Central memory CD8-positive, alpha-beta T cell (primary cell): ENCODE data around the gene OPTN.

ENCODE experiments used
- ATAC-seq: fragments of 150-1000 bp; cut with Tn5 transposase; replicated peaks from 2 replicates; pipeline ENCODE4 v1.10.0; 2022; ENCODE audit warnings: mild to moderate bottlenecking, moderate FRiP score, moderate number of reproducible peaks; ENCODE audit not compliant: poor library complexity, severe bottlenecking; ENCODE audit errors: extremely low read depth
- DNase-seq, 2 donors: peaks; one replicate each; pipeline ENCODE4 v3.0.0; 2021; ENCODE audit warnings: low spot score in 2 of 2
- H3K27ac Mint-ChIP-seq: one replicate; pipeline ENCODE4 v1.8.0; 2022; ENCODE audit warnings: low read depth, mild to moderate bottlenecking, moderate library complexity, mixed read lengths
- H3K27me3 Mint-ChIP-seq: one replicate; pipeline ENCODE4 v1.8.0; 2022; ENCODE audit warnings: mixed read lengths
- H3K36me3 Mint-ChIP-seq: one replicate; pipeline ENCODE4 v1.8.0; 2022; ENCODE audit warnings: mild to moderate bottlenecking, moderate library complexity, mixed read lengths; ENCODE audit not compliant: insufficient read depth
- H3K4me1 Mint-ChIP-seq: one replicate; pipeline ENCODE4 v1.8.0; 2022; ENCODE audit warnings: mixed read lengths
- H3K4me3 Mint-ChIP-seq: one replicate; pipeline ENCODE4 v1.8.0; 2022; ENCODE audit warnings: mild to moderate bottlenecking, moderate library complexity, mixed read lengths
- H3K9me3 Mint-ChIP-seq: one replicate; pipeline ENCODE4 v1.8.0; 2022; ENCODE audit warnings: mixed read lengths

OPTN gene

DNA sequence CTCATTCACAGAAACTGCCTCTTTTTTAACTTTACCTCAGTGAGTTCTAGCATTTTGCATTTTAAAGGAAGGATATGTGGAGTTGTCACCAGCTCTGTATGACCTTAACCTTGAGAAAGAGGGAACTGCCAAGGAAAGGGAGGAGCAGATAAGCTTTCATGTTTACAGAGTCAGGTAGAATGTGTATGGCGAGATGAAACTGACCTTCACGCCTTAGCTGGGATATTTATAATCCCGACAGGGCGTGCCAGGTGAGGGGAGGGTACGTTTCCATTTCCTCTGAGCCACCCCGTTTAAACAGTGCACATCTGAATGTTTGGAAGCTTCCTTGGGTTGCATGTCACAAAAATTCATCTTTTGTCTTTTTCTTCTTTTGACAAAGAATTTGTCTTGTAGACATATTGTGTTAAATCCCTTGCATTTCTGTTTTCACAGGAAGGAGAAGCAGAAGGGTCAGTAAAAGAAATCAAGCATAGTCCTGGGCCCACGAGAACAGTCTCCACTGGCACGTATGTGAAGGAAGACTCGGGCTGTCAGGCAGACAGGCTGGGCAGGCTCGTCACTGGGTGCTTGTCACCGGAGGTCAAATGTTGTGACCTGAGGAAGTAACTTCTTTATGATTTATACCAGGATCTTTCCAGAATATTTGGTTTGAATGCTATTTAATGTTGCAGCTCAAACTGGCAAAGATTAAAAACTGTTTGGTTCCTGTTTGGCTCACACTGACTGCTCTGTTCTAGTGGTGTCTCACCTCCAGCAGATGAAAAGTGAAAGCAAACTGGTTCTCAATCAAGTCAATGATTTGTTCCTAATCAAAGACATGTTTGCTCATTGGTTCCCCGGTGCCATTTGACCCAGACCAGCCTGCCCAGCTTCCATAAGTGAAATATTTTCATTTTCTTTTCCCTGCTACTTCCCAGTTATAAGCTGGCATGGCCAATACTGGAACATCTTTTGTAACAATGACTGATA lies 16.2 kb downstream of the OPTN start:
- Mint-ChIP-seq H3K27ac (peak overlapping the region; percentile 88), H3K4me1 (peaks cover 45% of the 10 kb centered on the region), H3K27me3 (no peaks in the 10 kb centered on the region), H3K36me3 (peaks cover 73% of the 10 kb centered on the region), H3K4me3 (peak overlapping the region; percentile 59), H3K9me3 (no peaks in the 10 kb centered on the region)
- ATAC-seq (peak; percentile 90), DNase-seq (no peak)

DNA sequence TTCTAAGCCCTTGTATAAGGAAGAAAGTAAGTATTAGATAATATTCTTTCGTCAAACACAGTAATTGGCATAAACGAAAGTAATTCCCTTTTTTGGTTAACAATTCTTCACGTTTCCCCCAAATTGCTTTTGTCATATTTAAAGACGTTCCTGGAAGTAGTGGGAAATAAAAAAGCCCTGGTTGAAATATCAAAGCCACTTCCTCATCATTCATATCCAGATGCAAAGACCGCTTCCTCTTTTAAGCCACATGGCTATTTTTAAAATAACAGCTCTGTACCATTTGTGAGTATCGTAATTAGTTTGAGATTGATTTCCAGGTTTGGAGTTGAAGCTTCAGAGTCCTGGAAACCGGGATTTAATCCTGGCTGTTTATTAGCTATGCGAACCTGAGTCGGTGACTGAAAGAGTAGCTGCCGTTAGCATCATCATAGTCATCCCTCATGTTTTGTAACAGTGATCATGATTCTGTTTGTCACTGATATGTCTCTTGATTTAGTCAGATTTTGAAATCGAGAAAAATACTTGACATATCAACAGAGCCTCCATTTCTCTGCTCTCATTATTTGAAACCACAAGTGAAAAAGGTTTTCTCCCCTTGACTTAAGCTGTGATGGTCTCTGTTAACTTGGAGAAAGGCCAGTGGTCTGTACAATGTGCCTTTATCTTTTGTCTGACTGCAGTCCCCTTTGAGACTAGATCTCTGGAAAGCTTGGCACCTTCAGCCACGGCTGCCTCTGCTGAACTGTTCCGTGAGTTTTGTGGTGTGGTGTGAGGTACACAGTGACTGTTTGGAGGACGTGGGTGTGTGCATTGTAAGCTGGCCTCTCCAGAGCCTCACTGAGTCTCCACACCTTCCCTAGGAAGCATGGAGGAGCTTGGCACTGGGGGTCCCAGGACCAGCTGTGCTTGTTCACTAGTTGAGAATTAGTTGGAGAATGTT lies 18.1 kb downstream of the OPTN start:
- H3K36me3 Mint-ChIP-seq: peaks cover 79% of the 10 kb centered on the region

DNA sequence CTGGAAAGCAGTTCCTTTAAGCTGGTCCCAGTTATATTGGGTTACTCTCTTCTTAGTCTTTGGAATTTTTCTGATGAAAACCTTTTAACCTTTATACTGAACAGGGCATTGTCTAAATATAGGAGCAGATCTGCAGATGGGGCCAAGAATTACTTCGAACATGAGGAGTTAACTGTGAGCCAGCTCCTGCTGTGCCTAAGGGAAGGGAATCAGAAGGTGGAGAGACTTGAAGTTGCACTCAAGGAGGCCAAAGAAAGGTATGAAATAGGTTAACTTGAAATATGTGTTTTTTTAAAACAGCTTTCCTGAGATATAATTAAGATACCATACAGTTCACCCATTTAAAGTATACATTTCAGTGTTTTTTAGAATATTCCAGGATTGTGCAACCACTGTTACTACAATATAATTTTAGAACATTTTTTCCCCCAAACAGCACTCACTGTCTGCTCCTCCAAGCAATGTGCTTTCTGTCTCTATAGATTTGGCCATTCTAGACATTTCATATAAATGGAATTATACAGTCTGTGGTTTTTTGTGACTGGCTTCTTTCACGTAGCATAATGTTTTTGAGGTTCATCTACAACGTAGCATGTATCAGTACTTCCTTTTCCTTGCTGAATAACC lies 18.9 kb downstream of the OPTN start:
- H3K36me3 Mint-ChIP-seq: peaks cover 80% of the 10 kb centered on the region
- no peaks in the 10 kb centered on the region for H3K27me3 Mint-ChIP-seq
- ATAC-seq: no peak
- no peaks in the 10 kb centered on the region for H3K9me3 Mint-ChIP-seq
- H3K27ac Mint-ChIP-seq: peak overlapping the region; percentile 86
- DNase-seq: no peak
- H3K4me1 Mint-ChIP-seq: peaks cover 59% of the 10 kb centered on the region
- no peak overlapping the region for H3K4me3 Mint-ChIP-seq

More for the DNA sequence above, 18.1 kb downstream of the OPTN start:
- H3K9me3 Mint-ChIP-seq: no peaks in the 10 kb centered on the region
- H3K27me3 Mint-ChIP-seq: no peaks in the 10 kb centered on the region
- peak overlapping the region; percentile 86 for H3K27ac Mint-ChIP-seq
- DNase-seq (no peak), ATAC-seq (no peak)
- H3K4me1 Mint-ChIP-seq: peaks cover 51% of the 10 kb centered on the region
- peak overlapping the region; percentile 54 for H3K4me3 Mint-ChIP-seq

DNA sequence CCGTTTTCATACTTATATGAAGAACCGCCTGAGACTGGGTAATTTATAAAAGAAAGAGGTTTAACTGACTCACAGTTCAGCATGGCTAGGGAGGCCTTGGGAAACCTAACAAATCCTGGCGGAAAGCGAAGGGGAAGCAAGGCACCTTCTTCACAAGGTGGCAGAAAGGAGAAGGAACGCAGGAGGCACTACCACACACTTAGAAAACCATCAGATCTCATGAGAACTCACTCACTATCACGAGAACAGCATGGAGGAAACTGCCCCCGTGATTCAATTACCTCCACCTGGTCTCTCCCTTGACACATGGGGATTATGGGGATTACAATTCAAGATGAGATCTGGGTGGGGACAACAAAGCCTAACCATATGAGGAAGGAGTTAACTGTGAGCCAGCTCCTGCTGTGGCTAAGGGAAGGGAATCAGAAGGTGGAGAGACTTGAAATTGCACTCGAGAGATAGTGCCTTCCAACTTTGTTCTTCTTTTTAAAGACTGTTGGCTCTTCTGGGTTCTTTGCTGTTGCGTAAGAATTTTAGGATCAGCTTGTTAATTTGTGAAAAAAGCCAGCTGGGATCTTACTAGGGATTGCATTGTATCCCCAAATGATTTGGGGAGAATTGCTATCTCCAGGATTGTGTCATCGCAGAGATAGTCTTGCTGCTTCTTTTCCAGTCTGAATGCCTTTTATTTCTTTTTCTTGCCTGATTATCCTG lies 21.0 kb downstream of the OPTN start:
- Mint-ChIP-seq H3K4me3 (no peak overlapping the region), H3K9me3 (no peaks in the 10 kb centered on the region), H3K4me1 (peaks cover 53% of the 10 kb centered on the region), H3K27ac (peak overlapping the region; percentile 29), H3K27me3 (no peaks in the 10 kb centered on the region), H3K36me3 (peaks cover 90% of the 10 kb centered on the region)
- DNase-seq (no peak), ATAC-seq (no peak)

DNA sequence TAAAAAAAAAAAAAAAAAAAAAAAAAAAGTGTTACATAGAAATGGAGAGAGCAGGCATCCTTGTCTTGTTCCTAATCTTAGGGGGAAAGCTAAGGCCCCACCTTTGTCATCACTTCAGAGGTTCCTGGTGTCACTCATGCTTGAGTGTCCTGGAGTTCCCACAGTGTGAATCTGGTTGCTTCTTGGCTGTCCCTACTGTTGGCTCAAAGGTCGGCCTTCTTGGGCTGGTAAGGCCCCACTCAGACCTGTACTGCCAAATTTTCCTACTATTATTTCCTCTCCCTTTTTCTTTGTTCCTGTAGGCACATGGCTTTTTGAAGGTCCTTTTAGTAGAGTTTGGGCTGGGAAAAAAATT lies 21.5 kb downstream of the OPTN start:
- Mint-ChIP-seq H3K9me3 (no peaks in the 10 kb centered on the region), H3K36me3 (peaks cover 88% of the 10 kb centered on the region), H3K4me1 (peaks cover 48% of the 10 kb centered on the region), H3K27ac (no peak overlapping the region), H3K27me3 (no peaks in the 10 kb centered on the region), H3K4me3 (no peak overlapping the region)
- ATAC-seq (no peak), DNase-seq (no peak)

DNA sequence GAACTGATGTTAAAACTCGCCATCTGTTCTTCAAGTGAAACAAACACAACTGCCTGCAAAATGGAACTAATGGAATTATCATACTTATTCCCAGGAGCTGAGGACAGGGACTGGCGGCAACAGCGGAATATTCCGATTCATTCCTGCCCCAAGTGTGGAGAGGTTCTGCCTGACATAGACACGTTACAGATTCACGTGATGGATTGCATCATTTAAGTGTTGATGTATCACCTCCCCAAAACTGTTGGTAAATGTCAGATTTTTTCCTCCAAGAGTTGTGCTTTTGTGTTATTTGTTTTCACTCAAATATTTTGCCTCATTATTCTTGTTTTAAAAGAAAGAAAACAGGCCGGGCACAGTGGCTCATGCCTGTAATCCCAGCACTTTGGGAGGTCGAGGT lies 36.7 kb downstream of the OPTN start:
- Mint-ChIP-seq H3K27ac (peak overlapping the region; percentile 41), H3K27me3 (no peaks in the 10 kb centered on the region), H3K4me3 (no peak overlapping the region), H3K4me1 (no peaks in the 10 kb centered on the region), H3K9me3 (no peaks in the 10 kb centered on the region), H3K36me3 (peaks cover 69% of the 10 kb centered on the region)
- ATAC-seq (no peak), DNase-seq (no peak)

DNA sequence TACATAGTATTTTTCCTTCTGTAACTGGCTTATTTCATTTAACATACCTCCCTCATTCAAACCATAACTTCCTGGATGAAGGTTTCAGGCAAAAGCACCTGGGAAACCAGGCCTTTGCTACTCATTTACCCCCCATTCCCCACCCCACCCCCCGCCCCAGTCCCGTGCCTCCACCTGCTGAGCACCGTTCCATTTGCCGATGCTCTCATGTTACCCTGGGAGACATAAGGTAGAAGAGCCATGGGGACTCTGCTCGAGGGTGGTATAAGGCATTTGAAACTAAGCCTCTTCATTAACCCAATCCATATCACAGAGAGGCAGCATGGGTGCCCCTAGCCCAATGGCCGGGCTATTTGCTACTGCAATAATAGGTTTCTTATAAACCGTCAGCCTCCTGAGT lies 39.2 kb downstream of the OPTN start:
- Mint-ChIP-seq H3K4me3 (no peak overlapping the region), H3K27ac (no peak overlapping the region), H3K36me3 (peaks cover 52% of the 10 kb centered on the region), H3K4me1 (no peaks in the 10 kb centered on the region), H3K27me3 (no peaks in the 10 kb centered on the region), H3K9me3 (peaks cover under 1% of the 10 kb centered on the region)
- no peak for ATAC-seq
- no peak for DNase-seq

DNA sequence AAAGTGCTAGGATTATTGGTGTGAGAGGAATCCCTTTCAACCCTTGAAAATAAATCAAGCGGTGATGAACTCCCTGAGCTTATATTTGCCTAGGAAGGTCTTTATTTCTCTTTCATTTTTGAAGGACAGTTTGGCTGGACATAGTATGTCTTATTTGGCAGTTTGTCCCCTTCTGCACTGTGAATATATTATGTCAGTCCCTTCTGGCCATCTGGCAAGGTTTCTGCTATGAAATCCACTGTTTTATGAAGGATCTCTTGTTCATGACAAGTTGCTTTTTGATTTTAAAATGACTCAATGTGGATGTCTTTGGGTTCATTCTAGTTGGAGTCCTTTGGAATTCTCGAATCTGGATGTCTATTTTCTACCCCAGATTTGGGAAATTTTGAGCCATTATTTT lies 39.7 kb downstream of the OPTN start:
- Mint-ChIP-seq H3K27me3 (no peaks in the 10 kb centered on the region), H3K27ac (no peak overlapping the region), H3K36me3 (peaks cover 48% of the 10 kb centered on the region), H3K4me1 (no peaks in the 10 kb centered on the region), H3K4me3 (no peak overlapping the region), H3K9me3 (peaks cover 6% of the 10 kb centered on the region)
- DNase-seq: no peak
- ATAC-seq: no peak

DNA sequence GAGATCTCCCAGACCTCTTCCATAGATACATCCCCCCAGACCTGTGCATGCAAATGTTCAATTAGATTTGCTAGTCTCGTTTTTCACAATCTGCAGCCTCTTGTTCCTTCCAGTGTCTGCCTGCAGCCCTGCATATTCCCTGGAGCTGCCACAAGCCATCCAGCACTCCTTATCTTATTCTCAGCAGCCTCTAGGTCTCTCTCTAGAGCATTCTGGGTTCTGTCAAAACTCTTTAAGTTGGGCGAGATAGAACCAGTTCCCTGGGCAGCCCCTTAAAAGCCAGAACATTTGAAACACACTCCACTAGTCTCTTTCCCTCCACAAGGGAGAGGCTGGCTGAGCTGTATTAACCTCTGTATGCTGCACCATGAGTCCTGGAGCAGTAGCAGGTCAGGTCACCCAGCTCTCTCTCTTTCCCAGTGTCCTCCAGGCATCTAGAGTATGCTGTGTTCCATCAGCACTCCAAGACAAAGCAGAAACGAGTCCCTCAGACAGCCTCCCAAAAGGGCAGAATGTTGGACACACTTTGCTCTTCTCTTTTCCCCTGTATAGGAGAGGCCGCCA lies 40.7 kb downstream of the OPTN start:
- Mint-ChIP-seq H3K36me3 (peaks cover 38% of the 10 kb centered on the region), H3K4me3 (no peak overlapping the region), H3K27ac (no peak overlapping the region), H3K9me3 (peaks cover 14% of the 10 kb centered on the region), H3K27me3 (no peaks in the 10 kb centered on the region), H3K4me1 (no peaks in the 10 kb centered on the region)
- DNase-seq (no peak), ATAC-seq (no peak)

DNA sequence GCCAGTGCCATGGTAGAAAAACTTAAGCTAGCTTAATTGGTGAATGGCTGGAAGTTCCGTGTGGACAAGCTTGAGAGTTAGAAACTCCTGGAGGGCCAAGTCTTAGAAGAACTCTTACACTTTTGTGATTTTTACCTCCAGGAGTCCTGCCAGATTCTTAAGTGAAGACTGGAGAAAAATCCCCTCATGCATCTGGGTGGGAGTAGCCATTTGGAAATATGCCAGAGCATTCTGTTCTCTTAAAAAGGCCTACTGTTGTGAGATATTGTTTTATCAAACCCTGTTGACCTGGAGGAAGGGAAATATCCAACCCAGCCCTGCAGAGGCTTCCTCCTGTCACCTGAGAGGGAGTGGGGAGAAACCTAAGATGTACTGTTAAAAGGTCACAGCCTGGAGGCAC lies 43.8 kb downstream of the OPTN start:
- ATAC-seq (no peak), DNase-seq (no peak)
- peaks cover 20% of the 10 kb centered on the region for H3K9me3 Mint-ChIP-seq
- H3K27ac Mint-ChIP-seq: no peak overlapping the region
- no peaks in the 10 kb centered on the region for H3K27me3 Mint-ChIP-seq
- H3K36me3 Mint-ChIP-seq: peaks cover 15% of the 10 kb centered on the region
- no peak overlapping the region for H3K4me3 Mint-ChIP-seq
- H3K4me1 Mint-ChIP-seq: no peaks in the 10 kb centered on the region

DNA sequence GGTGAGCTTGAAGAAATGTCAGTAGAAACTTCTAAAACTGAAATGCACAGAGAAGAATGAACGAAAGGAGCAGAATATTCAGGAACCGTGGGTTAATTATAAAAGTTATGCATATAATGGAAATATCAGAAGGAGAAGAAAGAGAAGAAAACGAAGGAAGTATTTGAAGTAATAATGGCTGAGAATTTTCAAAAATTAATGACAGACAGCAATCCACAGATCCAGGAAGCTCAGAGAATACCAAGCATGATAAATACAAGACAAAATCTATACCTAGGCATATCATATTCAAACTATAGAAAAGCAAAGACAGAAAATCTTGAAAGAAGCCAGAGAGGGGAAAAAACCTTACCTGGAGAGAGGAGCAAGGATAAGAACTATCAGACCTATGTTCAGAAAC lies 44.9 kb downstream of the OPTN start:
- Mint-ChIP-seq H3K36me3 (peaks cover 12% of the 10 kb centered on the region), H3K9me3 (peaks cover 20% of the 10 kb centered on the region), H3K27me3 (no peaks in the 10 kb centered on the region), H3K4me1 (no peaks in the 10 kb centered on the region), H3K27ac (no peak overlapping the region), H3K4me3 (no peak overlapping the region)
- DNase-seq (no peak), ATAC-seq (no peak)

DNA sequence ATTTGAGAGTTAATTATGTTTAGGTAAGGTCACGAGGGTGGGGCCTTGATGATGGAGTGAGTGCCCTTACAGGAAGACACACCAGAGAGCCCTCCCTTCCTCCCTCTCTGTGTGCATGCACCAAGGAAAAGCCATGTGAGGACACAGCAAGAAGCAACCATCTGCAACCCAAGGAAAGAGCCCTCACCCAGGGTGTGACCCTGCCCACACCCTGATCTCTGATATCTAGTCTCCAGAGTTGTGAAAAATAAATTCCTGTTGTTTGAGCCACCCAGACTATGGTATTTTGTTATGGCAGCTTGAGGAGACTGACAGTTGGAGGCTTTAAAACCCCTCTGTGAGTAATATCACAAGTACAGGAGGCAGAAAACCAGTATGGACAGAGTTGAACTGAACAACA lies 46.4 kb downstream of the OPTN start:
- peaks cover 20% of the 10 kb centered on the region for H3K9me3 Mint-ChIP-seq

More for the DNA sequence above, 46.4 kb downstream of the OPTN start:
- Mint-ChIP-seq H3K4me3 (no peak overlapping the region), H3K4me1 (no peaks in the 10 kb centered on the region), H3K27me3 (no peaks in the 10 kb centered on the region), H3K36me3 (peaks cover 5% of the 10 kb centered on the region), H3K27ac (no peak overlapping the region)
- DNase-seq (no peak), ATAC-seq (no peak)
